GM21825 (cell line): ENCODE measurements around the gene EXOC2.

Experiments used
- ATAC-seq: cut with Tn5 transposase; IDR thresholded peaks from one replicate; pipeline ENCODE4 v1.9.1; 2021; ENCODE audit warnings: mild to moderate bottlenecking, moderate library complexity; ENCODE audit not compliant: unreplicated experiment

The EXOC2 gene

GRCh38 chr6:692858-693722 is at the start of gene EXOC2:
Gene EXOC2, minus strand, starts transcription at chr6:693139. Its CDS starts 55,321 bp downstream, at chr6:637818.
- ATAC-seq: peak; percentile 86

- no peak for ATAC-seq
Observed at GRCh38 chr6:741410-742339, 48.7 kb upstream of the EXOC2 start.

GRCh38 chr6:736657-737446 is 43.9 kb upstream of the EXOC2 start:
- no peak for ATAC-seq

- ATAC-seq: no peak
Observed at GRCh38 chr6:733431-734219, 40.7 kb upstream of the EXOC2 start.

- ATAC-seq: no peak
Observed at GRCh38 chr6:731924-732323, 39.0 kb upstream of the EXOC2 start.

GRCh38 chr6:729606-730320 is 36.8 kb upstream of the EXOC2 start:
- no peak for ATAC-seq

- ATAC-seq: no peak
Observed at GRCh38 chr6:727856-728255, 34.9 kb upstream of the EXOC2 start.

- ATAC-seq: no peak
Observed at GRCh38 chr6:723540-723939, 30.6 kb upstream of the EXOC2 start.

GRCh38 chr6:722608-723007 is 29.7 kb upstream of the EXOC2 start:
- no peak for ATAC-seq

- ATAC-seq: no peak
Observed at GRCh38 chr6:722077-722524, 29.2 kb upstream of the EXOC2 start.

GRCh38 chr6:718345-718744 is 25.4 kb upstream of the EXOC2 start:
- ATAC-seq: no peak

GRCh38 chr6:717135-717534 is 24.2 kb upstream of the EXOC2 start:
- no peak for ATAC-seq

- no peak for ATAC-seq
Observed at GRCh38 chr6:715709-716491, 23.0 kb upstream of the EXOC2 start.

GRCh38 chr6:714100-714499 is 21.2 kb upstream of the EXOC2 start:
- ATAC-seq: no peak

- ATAC-seq: no peak
Observed at GRCh38 chr6:713351-713750, 20.4 kb upstream of the EXOC2 start.

GRCh38 chr6:712805-713204 is 19.9 kb upstream of the EXOC2 start:
- ATAC-seq: no peak

GRCh38 chr6:711925-712324 is 19.0 kb upstream of the EXOC2 start:
- ATAC-seq: no peak
